NT2/D1 (cell line): ENCODE measurements around the gene ZDHHC24.

Source experiments
- SUZ12 ChIP-seq: IDR thresholded peaks from 2 replicates; pipeline ENCODE4 v1.6.1; 2011; ENCODE audit not compliant: insufficient read length, insufficient read depth; ENCODE audit errors: extremely low read depth
- YY1 ChIP-seq: IDR thresholded peaks from 2 replicates; pipeline ENCODE4 v1.6.1; 2011; ENCODE audit not compliant: insufficient read length, insufficient read depth
- ZNF274 ChIP-seq: IDR thresholded peaks from 2 replicates; pipeline ENCODE4 v1.6.1; 2011; ENCODE audit warnings: mild to moderate bottlenecking, low read depth, low read length

GRCh38 chr11:66569076-66569475, 23.2 kb upstream of the ZDHHC24 start:
- no peak for TF ChIP-seq ZNF274
- no peak for TF ChIP-seq YY1
- TF ChIP-seq SUZ12 = no peak
